ENCODE measurements around the gene PWWP2A. TPM values are rescaled to one million over a fixed set of nuclear protein-coding genes. Genes with fewer than 3 reads are reported as not detected.

The PWWP2A gene
- total RNA-seq, 1 experiment from 2014 or later, result 61.1 TPM

DNA sequence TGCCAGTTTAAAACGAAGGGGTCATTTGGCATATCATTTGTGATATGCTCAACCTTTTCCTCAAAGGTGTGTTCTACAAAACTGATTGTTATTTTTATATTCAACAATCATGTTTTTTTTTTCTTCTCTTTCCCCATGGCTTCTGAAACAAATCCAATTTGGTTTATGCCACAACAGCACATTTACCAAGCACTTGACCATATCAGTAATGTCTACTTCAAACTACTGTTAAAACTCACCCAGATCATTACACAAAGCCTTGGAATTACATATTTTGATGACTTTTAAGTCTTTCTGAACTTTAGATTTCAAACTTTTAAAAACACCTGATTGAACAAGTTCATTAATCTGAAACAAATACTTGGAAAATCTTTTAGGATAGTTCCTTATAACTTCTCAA is 29.2 kb downstream of the PWWP2A start (continued):
- TF ChIP-seq IRF2 (CRISPR knock-in tag; IDR thresholded peaks at IDR 0.05; ENCODE audit: borderline replicate concordance, low read depth) (no peak), CREB1 (CRISPR knock-in tag; IDR thresholded peaks at IDR 0.05) (no peak)

DNA sequence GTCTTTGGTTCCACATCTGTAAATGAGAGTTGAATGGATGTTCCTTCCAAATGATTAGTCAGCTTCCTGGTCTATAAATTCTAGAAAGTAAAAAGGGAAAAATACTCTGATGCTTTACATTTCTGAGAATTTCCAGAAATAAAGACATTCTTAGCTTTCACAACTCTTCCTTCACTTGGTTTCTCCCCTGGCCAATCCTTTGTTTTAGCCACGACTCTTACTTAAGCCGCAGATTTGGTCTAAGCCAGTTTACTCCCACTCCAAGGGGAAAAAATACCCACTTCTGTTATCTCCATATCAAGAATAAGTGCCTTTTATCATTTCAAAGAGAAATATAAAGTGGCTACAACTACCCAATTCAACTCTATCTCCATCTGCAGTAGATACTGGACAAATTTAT is 29.7 kb downstream of the PWWP2A start:
- DNase-seq (ENCODE audit: low spot score) (no peak), ATAC-seq (no peak)
- ChIA-PET CTCF (interaction anchor here (1.2 to 3.0 kb wide), 2 partner anchors 9 to 68 kb away, joined by 5 to 11 read pairs; no protein-coding TSS in a partner anchor), POLR2A (interaction anchor here (0.6 kb wide), 1 partner anchor 65 kb away, joined by 3 read pairs; no protein-coding TSS in a partner anchor)
- Mint-ChIP-seq H3K27ac (peak overlapping the region; percentile 12; the same call in 1 of the 2 replicates), H3K36me3 (peaks cover 24% of the 10 kb centered on the region), H3K4me1 (peaks cover 13% of the 10 kb centered on the region), H3K9me3 (no peaks in the 10 kb centered on the region), H3K4me3 (no peak overlapping the region), H3K27me3 (ENCODE audit: low read depth) (no peaks in the 10 kb centered on the region)
- TF ChIP-seq RELA (CRISPR knock-in tag; IDR thresholded peaks at IDR 0.05; ENCODE audit: borderline replicate concordance) (no peak), PRRX2 (CRISPR knock-in tag; IDR thresholded peaks at IDR 0.05) (no peak), SMAD3 (CRISPR knock-in tag; IDR thresholded peaks at IDR 0.05; ENCODE audit: borderline replicate concordance) (no peak), RORB (CRISPR knock-in tag; IDR thresholded peaks at IDR 0.05) (no peak), SMAD4 (CRISPR knock-in tag; IDR thresholded peaks at IDR 0.05) (no peak), ZNF138 (CRISPR knock-in tag; conservative IDR thresholded peaks at IDR 0.05) (no peak), HMGA2 (CRISPR knock-in tag; IDR thresholded peaks at IDR 0.05) (no peak), USF1 (CRISPR knock-in tag; IDR thresholded peaks at IDR 0.05) (no peak), TEAD4 (CRISPR knock-in tag; IDR thresholded peaks at IDR 0.05) (no peak)
- TF ChIP-seq, protein P1, sequence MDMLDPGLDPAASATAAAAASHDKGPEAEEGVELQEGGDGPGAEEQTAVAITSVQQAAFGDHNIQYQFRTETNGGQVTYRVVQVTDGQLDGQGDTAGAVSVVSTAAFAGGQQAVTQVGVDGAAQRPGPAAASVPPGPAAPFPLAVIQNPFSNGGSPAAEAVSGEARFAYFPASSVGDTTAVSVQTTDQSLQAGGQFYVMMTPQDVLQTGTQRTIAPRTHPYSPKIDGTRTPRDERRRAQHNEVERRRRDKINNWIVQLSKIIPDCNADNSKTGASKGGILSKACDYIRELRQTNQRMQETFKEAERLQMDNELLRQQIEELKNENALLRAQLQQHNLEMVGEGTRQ (CRISPR knock-in tag; IDR thresholded peaks at IDR 0.05), result no peak

DNA sequence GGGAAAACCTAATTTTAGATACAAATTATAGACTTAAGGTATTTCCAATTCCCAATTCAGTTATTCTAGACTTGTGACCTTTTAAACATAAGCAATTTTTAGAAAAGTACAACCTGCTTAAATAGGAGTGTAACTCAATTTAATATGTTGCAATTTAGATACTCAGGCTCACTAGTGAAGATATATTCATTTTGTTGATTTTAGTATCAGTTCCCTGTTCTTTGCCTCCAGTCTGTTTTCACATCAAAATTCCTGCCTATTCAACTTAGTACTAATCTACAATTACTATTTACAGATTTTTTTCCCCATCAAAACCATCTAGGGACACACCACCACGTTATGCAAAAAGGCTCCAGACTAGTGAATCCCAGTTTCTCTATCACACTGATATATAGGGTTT is 30.4 kb downstream of the PWWP2A start:
- Mint-ChIP-seq H3K9me3 (no peaks in the 10 kb centered on the region), H3K27ac (peak overlapping the region; percentile 92), H3K4me3 (no peak overlapping the region), H3K4me1 (peaks cover 13% of the 10 kb centered on the region), H3K27me3 (ENCODE audit: low read depth) (no peaks in the 10 kb centered on the region), H3K36me3 (peaks cover 18% of the 10 kb centered on the region)
- POLR2A ChIA-PET, result interaction anchor here (0.5 kb wide), 1 partner anchor 9 kb away, joined by 3 read pairs; no protein-coding TSS in a partner anchor
- no peak for ATAC-seq
- CTCF ChIA-PET, result interaction anchor here (0.6 to 3.0 kb wide), 4 partner anchors 8 to 67 kb away, joined by 5 to 11 read pairs (median 6); no protein-coding TSS in a partner anchor
- no peak for DNase-seq (ENCODE audit: low spot score)
- TF ChIP-seq SP1 (CRISPR knock-in tag; conservative IDR thresholded peaks at IDR 0.05) (no peak), MLX (CRISPR knock-in tag; IDR thresholded peaks at IDR 0.05) (no peak), CREM (CRISPR knock-in tag; IDR thresholded peaks at IDR 0.05) (no peak), GRHL2 (CRISPR knock-in tag; IDR thresholded peaks at IDR 0.05; ENCODE audit: insufficient replicate concordance, severe bottlenecking) (no peak), AFF4 (CRISPR knock-in tag; IDR thresholded peaks at IDR 0.05; ENCODE audit: borderline replicate concordance) (no peak), ZNF232 (CRISPR knock-in tag; IDR thresholded peaks at IDR 0.05) (no peak), ZNF317 (CRISPR knock-in tag; IDR thresholded peaks at IDR 0.05; ENCODE audit: borderline replicate concordance, low read depth) (no peak), JAZF1 (CRISPR knock-in tag; IDR thresholded peaks at IDR 0.05) (no peak), ZNF138 (CRISPR knock-in tag; conservative IDR thresholded peaks at IDR 0.05) (no peak), NR2C2 (CRISPR knock-in tag; IDR thresholded peaks at IDR 0.05) (no peak)
- TF ChIP-seq, protein P1 (CRISPR knock-in tag; IDR thresholded peaks at IDR 0.05), result no peak
- TF ChIP-seq, protein P2, sequence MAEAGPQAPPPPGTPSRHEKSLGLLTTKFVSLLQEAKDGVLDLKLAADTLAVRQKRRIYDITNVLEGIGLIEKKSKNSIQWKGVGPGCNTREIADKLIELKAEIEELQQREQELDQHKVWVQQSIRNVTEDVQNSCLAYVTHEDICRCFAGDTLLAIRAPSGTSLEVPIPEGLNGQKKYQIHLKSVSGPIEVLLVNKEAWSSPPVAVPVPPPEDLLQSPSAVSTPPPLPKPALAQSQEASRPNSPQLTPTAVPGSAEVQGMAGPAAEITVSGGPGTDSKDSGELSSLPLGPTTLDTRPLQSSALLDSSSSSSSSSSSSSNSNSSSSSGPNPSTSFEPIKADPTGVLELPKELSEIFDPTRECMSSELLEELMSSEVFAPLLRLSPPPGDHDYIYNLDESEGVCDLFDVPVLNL (CRISPR knock-in tag; IDR thresholded peaks at IDR 0.05; ENCODE audit: borderline replicate concordance, low read depth), result no peak
- TF ChIP-seq, protein P3, sequence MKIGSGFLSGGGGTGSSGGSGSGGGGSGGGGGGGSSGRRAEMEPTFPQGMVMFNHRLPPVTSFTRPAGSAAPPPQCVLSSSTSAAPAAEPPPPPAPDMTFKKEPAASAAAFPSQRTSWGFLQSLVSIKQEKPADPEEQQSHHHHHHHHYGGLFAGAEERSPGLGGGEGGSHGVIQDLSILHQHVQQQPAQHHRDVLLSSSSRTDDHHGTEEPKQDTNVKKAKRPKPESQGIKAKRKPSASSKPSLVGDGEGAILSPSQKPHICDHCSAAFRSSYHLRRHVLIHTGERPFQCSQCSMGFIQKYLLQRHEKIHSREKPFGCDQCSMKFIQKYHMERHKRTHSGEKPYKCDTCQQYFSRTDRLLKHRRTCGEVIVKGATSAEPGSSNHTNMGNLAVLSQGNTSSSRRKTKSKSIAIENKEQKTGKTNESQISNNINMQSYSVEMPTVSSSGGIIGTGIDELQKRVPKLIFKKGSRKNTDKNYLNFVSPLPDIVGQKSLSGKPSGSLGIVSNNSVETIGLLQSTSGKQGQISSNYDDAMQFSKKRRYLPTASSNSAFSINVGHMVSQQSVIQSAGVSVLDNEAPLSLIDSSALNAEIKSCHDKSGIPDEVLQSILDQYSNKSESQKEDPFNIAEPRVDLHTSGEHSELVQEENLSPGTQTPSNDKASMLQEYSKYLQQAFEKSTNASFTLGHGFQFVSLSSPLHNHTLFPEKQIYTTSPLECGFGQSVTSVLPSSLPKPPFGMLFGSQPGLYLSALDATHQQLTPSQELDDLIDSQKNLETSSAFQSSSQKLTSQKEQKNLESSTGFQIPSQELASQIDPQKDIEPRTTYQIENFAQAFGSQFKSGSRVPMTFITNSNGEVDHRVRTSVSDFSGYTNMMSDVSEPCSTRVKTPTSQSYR (CRISPR knock-in tag; IDR thresholded peaks at IDR 0.05), result no peak

Data from WTC11 (cell line).